ENCODE data around the gene IL2RA. TPM values are rescaled to one million over a fixed set of nuclear protein-coding genes. Genes with fewer than 3 reads are reported as not detected.

IL2RA gene
- total RNA-seq, 1 experiment from 2014 or later = 0.59 TPM

- Histone ChIP-seq H3K9me3 (ENCODE audit: control insufficient read depth in 1 of 2, insufficient read depth in 1 of 2, low read depth in 1 of 2, low read length in 2 of 2) (no peaks in the 10 kb centered on the region), H3K9me2 (ENCODE audit: insufficient read depth) (no peaks in the 10 kb centered on the region), H3K27me3 (ENCODE audit: insufficient read depth, low read length) (no peaks in the 10 kb centered on the region), H3K79me2 (ENCODE audit: insufficient read depth, low read length) (peaks cover 75% of the 10 kb centered on the region), H3K9ac (ENCODE audit: low read length) (no peak overlapping the region), H3K4me2 (ENCODE audit: low read length) (no peak overlapping the region), H4K20me1 (ENCODE audit: insufficient read depth) (peaks cover 16% of the 10 kb centered on the region; the same call in 1 of the 2 replicates), H3K36me3 (ENCODE audit: control insufficient read depth in 1 of 2, insufficient read depth in 2 of 2, low read length in 2 of 2) (peaks cover 49 to 59% of the 10 kb centered on the region in 2 experiments), H2AFZ (ENCODE audit: low read depth, low read length, poor library complexity, severe bottlenecking) (no peak overlapping the region), H3K4me1 (ENCODE audit: control insufficient read depth in 1 of 2, insufficient read depth in 2 of 2, low read length in 2 of 2) (peaks cover 5 to 7% of the 10 kb centered on the region in 2 experiments; a peak in 3 of 4 replicates), H3K27ac (ENCODE audit: low read depth, low read length) (no peak overlapping the region), H3K4me3 (replicated peaks in 1 of 2; ENCODE audit: low read depth in 1 of 2, low read length in 2 of 2) (no peak overlapping the region)
- TF ChIP-seq EZH2 (IDR thresholded peaks at IDR 0.05) (no peak), ATF3 (IDR thresholded peaks at IDR 0.05) (no peak), CBX3 (IDR thresholded peaks at IDR 0.05; ENCODE audit: low read depth) (no peak), POLR2AphosphoS5 (IDR thresholded peaks at IDR 0.05; ENCODE audit: low read depth, low read length) (no peak), SP1 (IDR thresholded peaks at IDR 0.05; ENCODE audit: low read depth) (no peak), YY1 (IDR thresholded peaks at IDR 0.05; ENCODE audit: extremely low read depth, insufficient replicate concordance, low read depth, low read length) (no peak), RAD21 (IDR thresholded peaks at IDR 0.05; ENCODE audit: low read depth) (no peak), EZH2phosphoT487 (IDR thresholded peaks at IDR 0.05; ENCODE audit: borderline replicate concordance) (no peak), CTCF (IDR thresholded peaks at IDR 0.05 in 2 of 3, conservative IDR thresholded peaks at IDR 0.05 in 1 of 3; ENCODE audit: borderline replicate concordance in 1 of 3, insufficient read depth in 1 of 3, low read depth in 2 of 3, low read length in 2 of 3) (no peak), FOSL1 (IDR thresholded peaks at IDR 0.05; ENCODE audit: low read depth) (no peak), ZFX (IDR thresholded peaks at IDR 0.05) (no peak), MAX (IDR thresholded peaks at IDR 0.05) (no peak), ZNF274 (IDR thresholded peaks at IDR 0.05; ENCODE audit: low read depth, low read length) (no peak), TCF7L2 (IDR thresholded peaks at IDR 0.05; ENCODE audit: borderline replicate concordance, extremely low read depth, insufficient read depth, insufficient read length) (no peak), EGR1 (IDR thresholded peaks at IDR 0.05; ENCODE audit: low read depth) (no peak), ELF1 (IDR thresholded peaks at IDR 0.05; ENCODE audit: borderline replicate concordance, low read depth) (no peak)
- DNase-seq (ENCODE audit: low read depth, low spot score) = no peak
- CTCF ChIA-PET = no interaction called here
- RAD21 ChIA-PET (ENCODE audit: low non-redundant PET in 1 of 2, low total read pairs in 2 of 2, uncharacterized antibody in 2 of 2, unreplicated experiment in 2 of 2) = no interaction called here
- intact Hi-C loops (cut with micrococcal nuclease) = no loop called here
- no TSS peak for BruUV-seq (replicated peaks)
- no peak for ATAC-seq
- POLR2A ChIA-PET = no interaction called here
Observed at GRCh38 chr10:6103591-6103990, 41.4 kb upstream of the IL2RA start.

All from HCT116 (cell line).